Measurements from ENCODE around the gene COPS7A. TPM values are rescaled to one million over a fixed set of nuclear protein-coding genes. Genes with fewer than 3 reads are reported as not detected.

The COPS7A gene
- total RNA-seq, 1 donor = 86.0 TPM

GRCh38 chr12:6775185-6776174 lies 51.6 kb downstream of the COPS7A start:
- no peak for DNase-seq (ENCODE audit: low read depth)
- no peak for TF ChIP-seq CTCF (IDR thresholded peaks at IDR 0.05; ENCODE audit: insufficient read depth, low read length)
- H3K4me3 ChIP-seq (ENCODE audit: low read depth, low read length) = no peak overlapping the region

- TF ChIP-seq CTCF (IDR thresholded peaks at IDR 0.05; ENCODE audit: insufficient read depth, low read length) = no peak
- DNase-seq (ENCODE audit: low read depth) = no peak
- H3K4me3 ChIP-seq (ENCODE audit: low read depth, low read length) = no peak overlapping the region
Observed at GRCh38 chr12:6777386-6777785, 53.5 kb downstream of the COPS7A start.

GRCh38 chr12:6778217-6778573 lies 54.3 kb downstream of the COPS7A start:
- DNase-seq (ENCODE audit: low read depth) = peak; percentile 39
- peak overlapping the region; percentile 58 for H3K4me3 ChIP-seq (ENCODE audit: low read depth, low read length)
- TF ChIP-seq CTCF (IDR thresholded peaks at IDR 0.05; ENCODE audit: insufficient read depth, low read length) = no peak

GRCh38 chr12:6778574-6779550 lies 55.0 kb downstream of the COPS7A start:
- DNase-seq (ENCODE audit: low read depth) = peak; percentile 94
- peak overlapping the region; percentile 58 for H3K4me3 ChIP-seq (ENCODE audit: low read depth, low read length)
- peak; percentile 94 for TF ChIP-seq CTCF (IDR thresholded peaks at IDR 0.05; ENCODE audit: insufficient read depth, low read length)

- TF ChIP-seq CTCF (IDR thresholded peaks at IDR 0.05; ENCODE audit: insufficient read depth, low read length) = no peak
- no peak overlapping the region for H3K4me3 ChIP-seq (ENCODE audit: low read depth, low read length)
- DNase-seq (ENCODE audit: low read depth) = no peak
Observed at GRCh38 chr12:6779708-6780432, 56.0 kb downstream of the COPS7A start.

- H3K4me3 ChIP-seq (ENCODE audit: low read depth, low read length) = no peak overlapping the region
- DNase-seq (ENCODE audit: low read depth) = no peak
- no peak for TF ChIP-seq CTCF (IDR thresholded peaks at IDR 0.05; ENCODE audit: insufficient read depth, low read length)
Observed at GRCh38 chr12:6780573-6780972, 56.7 kb downstream of the COPS7A start.

Measured in fibroblast of the aortic adventitia (primary cell).